ENCODE results near the gene NACC2. TPM values are rescaled to one million over a fixed set of nuclear protein-coding genes. Genes with fewer than 3 reads are reported as not detected.

NACC2 gene
- total RNA-seq, 1 donor from 2014 or later: 9.6 TPM

DNA sequence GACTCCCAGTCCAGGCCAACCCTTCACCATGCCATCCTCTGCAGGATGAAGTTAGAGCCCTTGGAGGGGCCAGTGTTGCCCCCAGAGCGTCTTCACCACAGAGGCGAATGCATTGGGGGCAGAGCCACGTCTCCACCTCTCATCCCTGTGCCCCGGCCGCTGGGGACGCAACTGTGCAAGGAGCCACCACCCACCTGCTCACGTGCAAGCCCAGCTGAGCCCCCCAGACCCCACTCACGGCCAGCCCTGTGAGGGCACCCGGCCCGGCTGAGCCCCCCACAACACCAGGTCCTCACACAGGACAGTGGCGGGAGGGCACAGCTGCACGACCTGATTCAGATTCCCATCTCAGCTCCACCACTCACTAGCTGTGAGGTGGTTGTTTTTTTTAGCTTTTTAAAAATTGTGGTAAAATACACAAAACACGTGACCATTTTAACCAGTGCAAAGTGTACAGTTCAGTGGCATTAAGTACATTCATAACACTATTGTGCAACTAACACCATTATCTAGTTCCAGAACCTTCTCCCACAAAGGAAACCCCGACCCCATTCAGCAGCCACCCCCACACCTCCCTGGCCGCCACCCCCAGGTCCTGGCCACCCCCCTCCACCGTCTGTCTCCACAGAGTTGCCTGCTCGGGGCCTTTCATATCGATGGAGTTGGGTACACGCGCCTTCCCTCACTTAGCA, 100.4 kb downstream of the NACC2 start:
- H3K27ac Mint-ChIP-seq (ENCODE audit: unreplicated experiment): no peak overlapping the region
- H3K4me3 Mint-ChIP-seq (ENCODE audit: unreplicated experiment): no peak overlapping the region
- peaks cover 5% of the 10 kb centered on the region for H3K27me3 Mint-ChIP-seq (ENCODE audit: unreplicated experiment)
- H3K36me3 Mint-ChIP-seq (ENCODE audit: low read depth, unreplicated experiment): no peaks in the 10 kb centered on the region
- no peak for DNase-seq (ENCODE audit: low spot score)
- peaks cover 8% of the 10 kb centered on the region for H3K4me1 Mint-ChIP-seq (ENCODE audit: unreplicated experiment)
- TF ChIP-seq CTCF (IDR thresholded peaks at IDR 0.05; ENCODE audit: unreplicated experiment): no peak
- H3K9me3 Mint-ChIP-seq (ENCODE audit: unreplicated experiment): no peaks in the 10 kb centered on the region

GRCh38 chr9:135993765-135994500, 101.2 kb downstream of the NACC2 start:
- Mint-ChIP-seq H3K27ac (ENCODE audit: unreplicated experiment) (no peak overlapping the region), H3K36me3 (ENCODE audit: low read depth, unreplicated experiment) (no peaks in the 10 kb centered on the region), H3K27me3 (ENCODE audit: unreplicated experiment) (peaks cover 5% of the 10 kb centered on the region), H3K4me1 (ENCODE audit: unreplicated experiment) (peaks cover 8% of the 10 kb centered on the region), H3K4me3 (ENCODE audit: unreplicated experiment) (no peak overlapping the region), H3K9me3 (ENCODE audit: unreplicated experiment) (no peaks in the 10 kb centered on the region)
- TF ChIP-seq CTCF (IDR thresholded peaks at IDR 0.05; ENCODE audit: unreplicated experiment): no peak
- no peak for DNase-seq (ENCODE audit: low spot score)

- no peak for TF ChIP-seq CTCF (IDR thresholded peaks at IDR 0.05; ENCODE audit: unreplicated experiment)
- H3K27me3 Mint-ChIP-seq (ENCODE audit: unreplicated experiment): peaks cover 5% of the 10 kb centered on the region
- no peak overlapping the region for H3K4me3 Mint-ChIP-seq (ENCODE audit: unreplicated experiment)
- no peak overlapping the region for H3K27ac Mint-ChIP-seq (ENCODE audit: unreplicated experiment)
- no peaks in the 10 kb centered on the region for H3K36me3 Mint-ChIP-seq (ENCODE audit: low read depth, unreplicated experiment)
- DNase-seq (ENCODE audit: low spot score): no peak
- H3K4me1 Mint-ChIP-seq (ENCODE audit: unreplicated experiment): peaks cover 8% of the 10 kb centered on the region
- H3K9me3 Mint-ChIP-seq (ENCODE audit: unreplicated experiment): no peaks in the 10 kb centered on the region
Measured at GRCh38 chr9:135993409-135993742, 101.7 kb downstream of the NACC2 start.

DNA sequence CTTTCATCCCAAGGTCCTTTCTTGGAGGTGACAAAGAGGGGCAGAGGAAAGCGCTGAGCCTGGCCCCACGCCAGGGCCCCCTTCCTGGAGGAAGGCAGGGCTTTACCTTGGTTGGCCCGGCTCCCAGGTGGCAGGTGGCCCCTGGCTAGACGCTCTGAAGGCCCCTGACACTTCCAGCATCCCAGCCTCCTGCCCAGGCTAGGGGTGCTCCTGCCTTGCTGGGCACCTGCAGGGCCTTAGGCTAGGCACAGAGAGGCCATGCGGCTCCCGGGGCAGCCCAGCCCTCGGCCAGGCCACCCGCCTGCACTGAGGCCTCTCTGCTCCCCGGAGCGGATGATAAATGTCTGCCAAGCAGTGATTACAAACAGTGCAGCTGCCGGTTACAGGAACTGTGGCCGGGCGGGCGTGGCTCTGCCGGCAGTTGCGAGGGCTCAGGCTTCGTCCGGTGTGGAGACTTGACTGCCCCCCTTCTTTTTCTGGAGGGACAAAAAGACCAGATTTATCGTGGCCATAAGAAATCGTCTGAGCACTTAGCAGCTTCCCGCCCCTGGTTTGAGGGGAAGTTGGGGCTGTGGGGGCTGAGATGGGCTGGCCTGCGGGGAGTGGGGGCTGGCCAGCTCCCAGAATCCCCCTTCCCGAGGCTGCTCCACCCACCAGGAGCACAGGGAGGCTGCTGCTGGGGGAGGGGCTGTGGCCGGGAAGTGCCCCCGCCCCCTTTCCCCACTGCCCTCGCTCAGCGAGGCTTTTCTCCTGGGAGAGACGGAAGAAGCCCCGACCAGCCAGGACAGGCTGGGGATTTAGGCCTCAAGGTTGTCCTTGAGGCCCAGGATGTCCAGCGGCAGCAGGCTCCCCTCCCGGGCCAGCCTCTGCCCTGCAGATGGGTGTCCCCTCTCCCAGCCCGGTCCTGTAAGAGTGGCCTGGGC, 102.3 kb downstream of the NACC2 start:
- peak overlapping the region; percentile 31 for H3K4me3 Mint-ChIP-seq (ENCODE audit: unreplicated experiment)
- H3K27ac Mint-ChIP-seq (ENCODE audit: unreplicated experiment): peak overlapping the region; percentile 80

More for the DNA sequence above, 102.3 kb downstream of the NACC2 start:
- no peak for TF ChIP-seq CTCF (IDR thresholded peaks at IDR 0.05; ENCODE audit: unreplicated experiment)
- H3K36me3 Mint-ChIP-seq (ENCODE audit: low read depth, unreplicated experiment): no peaks in the 10 kb centered on the region
- H3K9me3 Mint-ChIP-seq (ENCODE audit: unreplicated experiment): no peaks in the 10 kb centered on the region
- peaks cover 5% of the 10 kb centered on the region for H3K27me3 Mint-ChIP-seq (ENCODE audit: unreplicated experiment)
- peaks cover 8% of the 10 kb centered on the region for H3K4me1 Mint-ChIP-seq (ENCODE audit: unreplicated experiment)
- DNase-seq (ENCODE audit: low spot score): peak; percentile 76

Measured in endothelial cell (in vitro differentiated cells).